ENCODE measurements around the gene HEG1.

Gene HEG1

GRCh38 chr3:125069968-125070745, 14.4 kb upstream of the HEG1 start:
- no peak for DNase-seq

- no peak for DNase-seq
Observed at GRCh38 chr3:125069452-125069851, 13.7 kb upstream of the HEG1 start.

GRCh38 chr3:125068265-125068664, 12.5 kb upstream of the HEG1 start:
- DNase-seq, result no peak

- no peak for DNase-seq
Observed at GRCh38 chr3:125067225-125067624, 11.4 kb upstream of the HEG1 start.

GRCh38 chr3:125062904-125063618, 7.3 kb upstream of the HEG1 start:
- DNase-seq, result no peak

- DNase-seq, result no peak
Observed at GRCh38 chr3:125061646-125062045, 5.8 kb upstream of the HEG1 start.

- DNase-seq, result no peak
Observed at GRCh38 chr3:125061170-125061569, 5.4 kb upstream of the HEG1 start.

GRCh38 chr3:125059488-125060245, 3.9 kb upstream of the HEG1 start:
- DNase-seq, result no peak

GRCh38 chr3:125058959-125059358, 3.2 kb upstream of the HEG1 start:
- DNase-seq, result no peak

GRCh38 chr3:125058529-125058928, 2.7 kb upstream of the HEG1 start:
- no peak for DNase-seq

- DNase-seq, result no peak
Observed at GRCh38 chr3:125057186-125057850, 1.5 kb upstream of the HEG1 start.

GRCh38 chr3:125055331-125055912, 375 bp downstream of the HEG1 start:
- DNase-seq, result no peak

- DNase-seq, result peak; percentile 35
Observed at GRCh38 chr3:125054449-125055329, 1.1 kb downstream of the HEG1 start.

- no peak for DNase-seq
Observed at GRCh38 chr3:125054062-125054448, 1.7 kb downstream of the HEG1 start.

- DNase-seq, result no peak
Observed at GRCh38 chr3:125053304-125053699, 2.5 kb downstream of the HEG1 start.

GRCh38 chr3:125052624-125053303, 3.0 kb downstream of the HEG1 start:
- peak; percentile 70 for DNase-seq

GRCh38 chr3:125051715-125052581, 3.8 kb downstream of the HEG1 start:
- peak; percentile 58 for DNase-seq

- DNase-seq, result no peak
Observed at GRCh38 chr3:125051205-125051604, 4.6 kb downstream of the HEG1 start.

- DNase-seq, result no peak
Observed at GRCh38 chr3:125050488-125051090, 5.2 kb downstream of the HEG1 start.

GRCh38 chr3:125048282-125048681, 7.5 kb downstream of the HEG1 start:
- no peak for DNase-seq
